H1 (cell line): ENCODE data around the gene FCHO1. TPM values are rescaled to one million over a fixed set of nuclear protein-coding genes. Genes with fewer than 3 reads are reported as not detected.
A peak's percentile ranks its signal among the peaks of the same experiment; 100 is the strongest.

ENCODE experiments used
- CTBP2 ChIP-seq: IDR thresholded peaks from 2 replicates; pipeline ENCODE4 v1.7.0; 2011; ENCODE audit warnings: borderline replicate concordance, mild to moderate bottlenecking, moderate library complexity, mixed read lengths, low read length; ENCODE audit not compliant: insufficient read depth, insufficient read length
- KDM1A ChIP-seq: fragments of 200-600, 300-600 bp; sonication (generic); IDR thresholded peaks from 2 replicates; pipeline ENCODE4 v1.7.1; 2016; ENCODE audit warnings: mild to moderate bottlenecking, low read length, borderline replicate concordance
- RAD21 ChIP-seq, 2 experiments: IDR thresholded peaks in 1 of 2; conservative IDR thresholded peaks in 1 of 2; 2 replicates each; pipeline ENCODE4 v1.6.1; 2011; ENCODE audit warnings: low read depth in 2 of 2, low read length in 2 of 2, improper control_type of control experiment in 1 of 2, inconsistent platforms in 1 of 2, mild to moderate bottlenecking in 1 of 2, moderate library complexity in 1 of 2
- RFX5 ChIP-seq: IDR thresholded peaks from 2 replicates; pipeline ENCODE4 v1.6.1; 2011; ENCODE audit warnings: low read depth, low read length, improper control_type of control experiment, borderline replicate concordance
- SIN3A ChIP-seq, 2 experiments: IDR thresholded peaks in 1 of 2; conservative IDR thresholded peaks in 1 of 2; 2 replicates each; pipeline ENCODE4 v1.6.1; 2011 to 2012; ENCODE audit warnings: low read length in 2 of 2, improper control_type of control experiment in 1 of 2, low read depth in 1 of 2, mild to moderate bottlenecking in 1 of 2
- TBP ChIP-seq: IDR thresholded peaks from 2 replicates; pipeline ENCODE4 v1.6.1; 2011; ENCODE audit warnings: low read depth, low read length, improper control_type of control experiment
- polyA plus RNA-seq, 7 experiments: library from polyadenylated mRNA; depleted of rRNA in 3 of 7; stranded (reverse) in 5 of 7; unstranded in 2 of 7; fragments of >200 nt in 5 of 7; fragments of 200-250 nt in 2 of 7; gene quantifications; 1 replicate in 5 of 7; 2 replicates in 1 of 7; 4 replicates in 1 of 7; pipeline versions ENCODE4 v1.2.1 to v1.2.3, GENCODE V29; 2011 to 2013; ENCODE audit warnings: missing spikeins in 2 of 7, mixed read lengths in 2 of 7
- total RNA-seq: library from RNA; stranded (reverse); fragmentation: NEBNext Ultra II Directional; extraction: Animal tissue kit (Norgen Biotek cat#: 25700); gene quantifications from 2 replicates; pipeline ENCODE4 v1.2.1, GENCODE V29; 2021
- TF ChIP-seq, protein P1 (sequence below): IDR thresholded peaks from 2 replicates; pipeline ENCODE4 v1.6.1; 2012; ENCODE audit warnings: inconsistent platforms
- TF ChIP-seq, protein P2 (sequence below): fragments of 300-600 bp; sonication (generic); IDR thresholded peaks from 2 replicates; pipeline ENCODE4 v1.7.1; 2012; ENCODE audit warnings: low read length, moderate library complexity, mild to moderate bottlenecking, inconsistent platforms; ENCODE audit not compliant: insufficient replicate concordance
- TF ChIP-seq, protein P3 (sequence below): IDR thresholded peaks from 2 replicates; pipeline ENCODE4 v1.6.1; 2011; ENCODE audit warnings: low read depth, mild to moderate bottlenecking, low read length; ENCODE audit not compliant: insufficient read depth

FCHO1 gene
- total and polyA plus RNA-seq, 2 of the 8 experiments (the other 6 are each of a cell fraction or from before 2014, with no cell fraction given) = 13.0 to 25.9 TPM

DNA sequence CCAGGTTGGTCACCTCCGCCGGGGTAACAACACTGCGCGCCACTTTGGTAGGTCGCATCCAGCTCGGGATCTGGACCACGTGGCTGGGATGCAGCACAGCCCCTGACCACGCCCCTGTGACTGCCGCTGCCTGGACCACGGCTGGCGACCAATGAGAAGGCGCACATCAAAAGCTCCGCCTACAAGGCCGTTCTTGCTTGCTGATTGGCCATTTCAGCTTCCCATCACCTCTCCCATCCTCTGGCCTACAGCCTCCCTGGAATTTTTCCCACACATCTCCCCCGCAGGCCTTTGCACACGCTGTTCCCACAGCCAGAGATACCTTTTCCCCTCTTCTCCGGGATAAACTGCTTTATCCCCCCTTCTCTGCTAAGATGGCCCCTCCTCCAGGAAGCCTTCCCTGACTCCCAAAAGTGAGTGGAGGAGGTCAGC, 44.5 kb upstream of the FCHO1 start (continued):
- 0 out of 2 replicates have a peak, but pooled peaks have one; percentile 70 for TF ChIP-seq KDM1A
- no peak; the same call in 1 of the 2 replicates for TF ChIP-seq RFX5
- no peak for TF ChIP-seq CTBP2
- TF ChIP-seq, protein P1, sequence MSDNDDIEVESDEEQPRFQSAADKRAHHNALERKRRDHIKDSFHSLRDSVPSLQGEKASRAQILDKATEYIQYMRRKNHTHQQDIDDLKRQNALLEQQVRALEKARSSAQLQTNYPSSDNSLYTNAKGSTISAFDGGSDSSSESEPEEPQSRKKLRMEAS = peak; percentile 96
- TF ChIP-seq, protein P2, sequence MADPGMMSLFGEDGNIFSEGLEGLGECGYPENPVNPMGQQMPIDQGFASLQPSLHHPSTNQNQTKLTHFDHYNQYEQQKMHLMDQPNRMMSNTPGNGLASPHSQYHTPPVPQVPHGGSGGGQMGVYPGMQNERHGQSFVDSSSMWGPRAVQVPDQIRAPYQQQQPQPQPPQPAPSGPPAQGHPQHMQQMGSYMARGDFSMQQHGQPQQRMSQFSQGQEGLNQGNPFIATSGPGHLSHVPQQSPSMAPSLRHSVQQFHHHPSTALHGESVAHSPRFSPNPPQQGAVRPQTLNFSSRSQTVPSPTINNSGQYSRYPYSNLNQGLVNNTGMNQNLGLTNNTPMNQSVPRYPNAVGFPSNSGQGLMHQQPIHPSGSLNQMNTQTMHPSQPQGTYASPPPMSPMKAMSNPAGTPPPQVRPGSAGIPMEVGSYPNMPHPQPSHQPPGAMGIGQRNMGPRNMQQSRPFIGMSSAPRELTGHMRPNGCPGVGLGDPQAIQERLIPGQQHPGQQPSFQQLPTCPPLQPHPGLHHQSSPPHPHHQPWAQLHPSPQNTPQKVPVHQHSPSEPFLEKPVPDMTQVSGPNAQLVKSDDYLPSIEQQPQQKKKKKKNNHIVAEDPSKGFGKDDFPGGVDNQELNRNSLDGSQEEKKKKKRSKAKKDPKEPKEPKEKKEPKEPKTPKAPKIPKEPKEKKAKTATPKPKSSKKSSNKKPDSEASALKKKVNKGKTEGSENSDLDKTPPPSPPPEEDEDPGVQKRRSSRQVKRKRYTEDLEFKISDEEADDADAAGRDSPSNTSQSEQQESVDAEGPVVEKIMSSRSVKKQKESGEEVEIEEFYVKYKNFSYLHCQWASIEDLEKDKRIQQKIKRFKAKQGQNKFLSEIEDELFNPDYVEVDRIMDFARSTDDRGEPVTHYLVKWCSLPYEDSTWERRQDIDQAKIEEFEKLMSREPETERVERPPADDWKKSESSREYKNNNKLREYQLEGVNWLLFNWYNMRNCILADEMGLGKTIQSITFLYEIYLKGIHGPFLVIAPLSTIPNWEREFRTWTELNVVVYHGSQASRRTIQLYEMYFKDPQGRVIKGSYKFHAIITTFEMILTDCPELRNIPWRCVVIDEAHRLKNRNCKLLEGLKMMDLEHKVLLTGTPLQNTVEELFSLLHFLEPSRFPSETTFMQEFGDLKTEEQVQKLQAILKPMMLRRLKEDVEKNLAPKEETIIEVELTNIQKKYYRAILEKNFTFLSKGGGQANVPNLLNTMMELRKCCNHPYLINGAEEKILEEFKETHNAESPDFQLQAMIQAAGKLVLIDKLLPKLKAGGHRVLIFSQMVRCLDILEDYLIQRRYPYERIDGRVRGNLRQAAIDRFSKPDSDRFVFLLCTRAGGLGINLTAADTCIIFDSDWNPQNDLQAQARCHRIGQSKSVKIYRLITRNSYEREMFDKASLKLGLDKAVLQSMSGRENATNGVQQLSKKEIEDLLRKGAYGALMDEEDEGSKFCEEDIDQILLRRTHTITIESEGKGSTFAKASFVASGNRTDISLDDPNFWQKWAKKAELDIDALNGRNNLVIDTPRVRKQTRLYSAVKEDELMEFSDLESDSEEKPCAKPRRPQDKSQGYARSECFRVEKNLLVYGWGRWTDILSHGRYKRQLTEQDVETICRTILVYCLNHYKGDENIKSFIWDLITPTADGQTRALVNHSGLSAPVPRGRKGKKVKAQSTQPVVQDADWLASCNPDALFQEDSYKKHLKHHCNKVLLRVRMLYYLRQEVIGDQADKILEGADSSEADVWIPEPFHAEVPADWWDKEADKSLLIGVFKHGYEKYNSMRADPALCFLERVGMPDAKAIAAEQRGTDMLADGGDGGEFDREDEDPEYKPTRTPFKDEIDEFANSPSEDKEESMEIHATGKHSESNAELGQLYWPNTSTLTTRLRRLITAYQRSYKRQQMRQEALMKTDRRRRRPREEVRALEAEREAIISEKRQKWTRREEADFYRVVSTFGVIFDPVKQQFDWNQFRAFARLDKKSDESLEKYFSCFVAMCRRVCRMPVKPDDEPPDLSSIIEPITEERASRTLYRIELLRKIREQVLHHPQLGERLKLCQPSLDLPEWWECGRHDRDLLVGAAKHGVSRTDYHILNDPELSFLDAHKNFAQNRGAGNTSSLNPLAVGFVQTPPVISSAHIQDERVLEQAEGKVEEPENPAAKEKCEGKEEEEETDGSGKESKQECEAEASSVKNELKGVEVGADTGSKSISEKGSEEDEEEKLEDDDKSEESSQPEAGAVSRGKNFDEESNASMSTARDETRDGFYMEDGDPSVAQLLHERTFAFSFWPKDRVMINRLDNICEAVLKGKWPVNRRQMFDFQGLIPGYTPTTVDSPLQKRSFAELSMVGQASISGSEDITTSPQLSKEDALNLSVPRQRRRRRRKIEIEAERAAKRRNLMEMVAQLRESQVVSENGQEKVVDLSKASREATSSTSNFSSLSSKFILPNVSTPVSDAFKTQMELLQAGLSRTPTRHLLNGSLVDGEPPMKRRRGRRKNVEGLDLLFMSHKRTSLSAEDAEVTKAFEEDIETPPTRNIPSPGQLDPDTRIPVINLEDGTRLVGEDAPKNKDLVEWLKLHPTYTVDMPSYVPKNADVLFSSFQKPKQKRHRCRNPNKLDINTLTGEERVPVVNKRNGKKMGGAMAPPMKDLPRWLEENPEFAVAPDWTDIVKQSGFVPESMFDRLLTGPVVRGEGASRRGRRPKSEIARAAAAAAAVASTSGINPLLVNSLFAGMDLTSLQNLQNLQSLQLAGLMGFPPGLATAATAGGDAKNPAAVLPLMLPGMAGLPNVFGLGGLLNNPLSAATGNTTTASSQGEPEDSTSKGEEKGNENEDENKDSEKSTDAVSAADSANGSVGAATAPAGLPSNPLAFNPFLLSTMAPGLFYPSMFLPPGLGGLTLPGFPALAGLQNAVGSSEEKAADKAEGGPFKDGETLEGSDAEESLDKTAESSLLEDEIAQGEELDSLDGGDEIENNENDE = no peak
- TF ChIP-seq, protein P3, sequence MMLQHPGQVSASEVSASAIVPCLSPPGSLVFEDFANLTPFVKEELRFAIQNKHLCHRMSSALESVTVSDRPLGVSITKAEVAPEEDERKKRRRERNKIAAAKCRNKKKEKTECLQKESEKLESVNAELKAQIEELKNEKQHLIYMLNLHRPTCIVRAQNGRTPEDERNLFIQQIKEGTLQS = no peak
- TF ChIP-seq TBP = no peak
- TF ChIP-seq RAD21 (IDR thresholded peaks at IDR 0.05 in 1 of 2, conservative IDR thresholded peaks at IDR 0.05 in 1 of 2; ENCODE audit: low read depth in 2 of 2, low read length in 2 of 2) = no peak
- TF ChIP-seq SIN3A (conservative IDR thresholded peaks at IDR 0.05 in 1 of 2, IDR thresholded peaks at IDR 0.05 in 1 of 2; ENCODE audit: low read depth in 1 of 2, low read length in 2 of 2) = no peak
